GM18498 (cell line): ENCODE data around the gene MNT.

ENCODE experiments used
- ATAC-seq: cut with Tn5 transposase; IDR thresholded peaks from one replicate; pipeline ENCODE4 v1.9.1; 2021; ENCODE audit warnings: mild to moderate bottlenecking, moderate library complexity; ENCODE audit not compliant: unreplicated experiment

The MNT gene

GRCh38 chr17:2364763-2365116 lies 36.1 kb downstream of the MNT start:
- no peak for ATAC-seq

DNA sequence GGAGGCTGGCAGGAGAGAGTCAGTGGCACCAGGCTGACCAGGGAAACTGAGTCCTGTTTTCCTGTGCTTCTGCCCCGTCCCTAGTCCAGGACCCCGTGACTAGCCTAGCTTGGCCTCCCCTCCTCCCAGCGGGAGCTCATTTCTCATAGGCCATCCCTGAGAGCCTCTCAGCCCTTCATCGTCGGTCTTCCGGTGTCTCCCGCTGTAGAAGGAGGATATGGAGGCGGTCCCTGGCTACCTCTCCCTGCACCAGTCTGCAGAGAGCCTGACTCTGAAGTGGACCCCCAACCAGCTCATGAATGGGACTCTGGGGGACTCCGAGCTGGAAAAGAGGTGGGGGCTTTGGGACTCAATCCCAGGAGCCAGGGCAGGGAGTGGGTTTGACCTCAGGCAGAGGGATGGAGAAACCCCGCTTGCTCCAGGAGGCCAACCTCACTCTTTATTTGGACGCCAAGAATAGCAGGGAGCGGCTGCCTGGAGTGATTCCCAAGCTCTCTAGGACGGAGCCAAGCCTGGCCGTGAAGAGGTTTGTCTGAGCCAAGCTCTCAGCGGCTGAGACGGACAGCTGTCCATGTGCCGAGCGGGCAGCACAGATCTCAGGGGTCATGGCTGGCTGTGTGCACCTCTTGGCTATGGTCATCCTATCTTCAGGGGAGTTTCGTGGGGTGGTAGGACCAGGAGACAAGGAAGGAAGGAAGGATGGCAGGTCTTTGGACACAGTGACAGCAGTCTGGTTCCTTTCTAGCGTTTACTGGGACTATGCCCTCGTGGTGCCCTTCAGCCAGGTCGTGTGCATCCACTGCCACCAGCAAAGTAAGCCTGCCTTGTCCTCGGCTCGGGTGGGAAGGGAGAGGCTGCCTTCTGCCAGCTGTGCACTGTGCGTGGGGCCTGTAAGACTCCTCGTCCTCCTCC lies 36.8 kb downstream of the MNT start:
- no peak for ATAC-seq

- ATAC-seq: no peak
Observed at GRCh38 chr17:2363318-2363717, 37.5 kb downstream of the MNT start.

DNA sequence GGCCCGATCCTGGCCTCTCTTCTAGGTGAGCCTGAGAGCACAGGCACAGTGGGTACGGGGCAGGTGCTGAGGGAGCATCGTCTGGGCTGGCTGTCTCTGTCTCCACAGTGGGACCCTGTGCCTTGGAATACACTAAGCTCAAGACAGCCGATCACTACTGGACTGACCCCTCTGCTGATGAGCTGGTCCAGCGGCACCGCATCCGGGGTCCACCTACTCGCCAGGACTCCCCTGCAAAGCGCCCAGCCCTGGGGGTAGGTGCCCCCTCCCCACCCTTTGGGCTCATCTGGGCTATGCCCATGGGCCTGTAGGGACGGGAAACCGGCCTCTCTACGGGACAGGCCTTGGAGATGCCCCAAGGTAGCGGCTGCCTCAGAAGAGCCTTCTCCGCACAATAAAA lies 38.0 kb downstream of the MNT start:
- ATAC-seq: no peak

- no peak for ATAC-seq
Observed at GRCh38 chr17:2362416-2362815, 38.4 kb downstream of the MNT start.

DNA sequence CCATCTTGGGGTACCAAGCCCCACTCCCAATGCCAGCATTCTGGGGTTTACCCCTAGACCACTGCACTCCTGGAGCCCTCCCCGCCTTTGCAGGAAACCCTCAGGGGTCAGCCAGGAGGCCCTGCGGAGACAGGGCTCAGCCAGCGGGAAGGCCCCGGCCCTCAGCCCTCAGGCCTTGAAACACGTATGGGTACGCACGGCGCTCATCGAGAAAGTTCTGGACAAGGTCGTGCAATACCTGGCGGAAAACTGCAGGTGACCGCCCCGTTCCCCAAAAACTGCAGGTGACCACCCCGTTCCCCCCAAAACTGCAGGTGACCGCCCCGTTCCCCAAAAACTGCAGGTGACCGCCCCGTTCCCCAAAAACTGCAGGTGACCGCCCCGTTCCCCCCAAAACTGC lies 38.8 kb downstream of the MNT start:
- no peak for ATAC-seq

DNA sequence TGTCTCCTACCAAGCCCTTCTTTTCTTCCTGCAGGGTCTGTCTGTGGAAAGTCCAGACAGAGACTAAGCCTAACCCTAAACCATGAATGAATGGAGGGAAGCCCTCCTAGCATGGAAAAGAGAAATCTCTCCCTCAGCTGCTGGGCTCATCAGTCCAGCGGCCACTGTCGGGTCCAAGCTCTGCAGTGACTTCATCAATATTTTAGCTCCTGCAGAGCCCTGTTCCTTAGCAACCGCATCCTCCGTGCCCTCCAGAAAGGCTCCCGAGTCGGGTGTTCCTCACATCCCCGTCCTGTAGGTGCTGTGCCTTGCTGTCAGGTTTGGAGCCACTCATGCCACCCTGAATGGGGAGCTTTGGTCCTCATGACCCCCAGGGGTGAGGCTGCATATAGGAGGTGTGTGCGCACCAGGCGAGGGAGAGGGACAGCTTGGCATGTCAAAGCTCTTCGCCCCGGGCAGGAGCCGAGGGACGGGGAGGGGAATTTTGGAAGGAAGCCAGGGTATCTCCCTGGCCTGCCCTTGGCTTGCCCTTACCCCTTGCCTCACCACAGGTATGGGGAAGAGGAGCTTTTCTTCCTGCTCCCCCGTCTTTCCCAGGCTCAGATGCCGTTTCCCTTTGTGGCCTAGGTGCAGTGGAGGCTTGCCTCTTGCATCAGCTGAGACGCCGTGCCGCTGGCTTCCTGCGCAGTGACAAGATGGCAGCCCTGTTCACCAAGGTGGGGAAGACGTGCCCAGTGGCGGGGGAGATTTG lies 39.7 kb downstream of the MNT start:
- no peak for ATAC-seq

GRCh38 chr17:2357931-2358434 lies 42.9 kb downstream of the MNT start:
- no peak for ATAC-seq

- no peak for ATAC-seq
Observed at GRCh38 chr17:2357237-2357636, 43.6 kb downstream of the MNT start.

DNA sequence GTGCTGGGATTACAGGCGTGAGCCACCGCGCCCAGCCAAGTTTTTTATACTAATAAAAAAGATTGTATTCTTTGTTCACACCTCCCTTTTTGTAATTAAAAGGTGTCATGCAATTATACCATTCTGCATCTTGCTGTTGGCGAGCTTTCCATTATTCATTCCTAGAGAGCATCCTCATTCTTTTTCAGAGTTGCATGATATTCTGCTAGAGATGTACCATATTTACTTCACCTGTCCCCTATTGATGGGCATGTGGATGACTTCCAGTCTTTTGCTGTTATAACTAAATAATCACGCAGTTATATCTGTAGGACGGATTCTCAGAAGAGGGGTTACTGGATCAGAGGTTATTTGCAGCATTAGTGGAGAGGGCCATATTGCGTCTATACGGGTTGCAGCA lies 46.5 kb downstream of the MNT start:
- ATAC-seq: no peak

DNA sequence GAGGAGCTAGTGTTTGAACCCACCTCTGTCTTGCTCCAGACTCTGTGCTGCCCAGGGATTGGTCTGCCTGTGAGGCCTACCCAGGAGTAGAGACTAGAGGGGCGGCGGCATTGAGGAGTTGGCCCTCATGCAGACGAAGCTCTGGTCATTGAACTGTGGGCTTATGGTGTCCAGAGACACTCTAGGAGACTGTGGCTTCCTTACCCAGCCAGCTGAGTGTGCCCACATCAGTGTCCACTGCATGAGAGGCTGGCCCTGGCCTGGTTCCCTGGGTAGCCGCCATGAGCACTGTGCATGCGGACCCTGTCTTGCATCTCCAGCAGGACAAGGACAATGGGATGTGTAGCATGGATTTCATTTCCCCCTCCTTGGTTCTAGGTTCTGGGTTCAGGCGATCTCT lies 49.6 kb downstream of the MNT start:
- ATAC-seq: no peak

DNA sequence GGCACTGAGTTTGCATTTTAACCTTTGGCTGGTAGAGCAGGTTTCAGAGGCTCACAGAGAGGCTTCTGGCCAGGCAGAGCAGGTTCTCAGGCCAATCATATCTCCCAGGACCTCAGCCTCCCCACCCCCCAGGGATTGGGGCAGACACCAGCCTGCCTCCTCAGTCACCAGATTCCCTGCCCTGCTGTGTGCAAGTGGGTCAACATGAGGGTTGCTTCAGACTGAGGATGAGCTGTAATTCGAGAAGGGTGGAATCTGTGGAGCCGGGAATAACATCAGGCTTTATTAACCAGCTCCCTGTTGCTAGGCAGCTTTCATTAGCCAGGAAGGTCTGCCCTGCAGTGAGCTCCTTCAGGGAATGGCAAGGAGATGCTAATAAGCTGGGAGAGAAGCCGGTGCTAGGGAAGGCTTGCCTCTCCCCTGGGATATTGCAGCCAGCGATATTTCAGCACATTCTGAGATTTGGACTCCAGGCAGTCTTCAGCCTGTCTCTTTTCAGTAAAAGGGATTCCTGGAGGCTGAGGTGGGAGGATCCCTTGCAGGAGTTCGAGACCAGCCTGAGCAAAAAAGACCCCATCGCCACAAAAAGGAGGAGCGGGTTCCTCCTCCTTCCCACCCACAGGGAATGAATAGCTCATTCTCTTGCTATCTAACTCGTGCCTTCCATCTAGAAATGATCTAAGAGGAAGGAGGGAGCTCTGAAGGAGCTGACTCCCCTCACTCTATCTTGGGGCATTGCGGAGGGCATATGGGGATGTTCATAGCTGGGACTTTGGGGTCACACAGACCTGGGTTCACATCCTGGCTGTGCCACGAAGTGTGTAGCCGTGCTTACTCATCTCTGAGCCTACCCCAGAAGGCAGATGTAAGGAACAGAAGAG lies 52.8 kb downstream of the MNT start:
- ATAC-seq: no peak

GRCh38 chr17:2346475-2346874 lies 54.4 kb downstream of the MNT start:
- ATAC-seq: no peak

GRCh38 chr17:2344528-2344927 lies 56.3 kb downstream of the MNT start:
- no peak for ATAC-seq

DNA sequence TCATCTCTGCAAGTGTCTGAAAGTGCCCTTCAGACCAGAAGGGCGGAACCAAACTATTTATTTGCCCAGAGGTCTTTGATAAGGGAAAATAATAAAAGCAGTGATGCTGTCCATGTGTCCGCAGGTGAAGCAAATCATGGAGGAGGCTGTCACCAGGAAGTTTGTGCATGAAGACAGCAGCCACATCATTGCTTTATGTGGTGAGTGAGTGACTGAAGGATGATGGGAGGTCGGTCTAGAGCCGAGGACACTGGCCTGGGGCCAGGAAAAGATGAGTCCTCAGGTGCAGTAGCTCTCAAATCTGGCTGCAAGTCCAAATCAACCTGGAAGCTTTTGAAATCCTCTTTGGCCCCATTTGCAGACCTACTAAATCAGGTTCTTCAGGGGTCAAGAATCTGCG lies 57.4 kb downstream of the MNT start:
- no peak for ATAC-seq

DNA sequence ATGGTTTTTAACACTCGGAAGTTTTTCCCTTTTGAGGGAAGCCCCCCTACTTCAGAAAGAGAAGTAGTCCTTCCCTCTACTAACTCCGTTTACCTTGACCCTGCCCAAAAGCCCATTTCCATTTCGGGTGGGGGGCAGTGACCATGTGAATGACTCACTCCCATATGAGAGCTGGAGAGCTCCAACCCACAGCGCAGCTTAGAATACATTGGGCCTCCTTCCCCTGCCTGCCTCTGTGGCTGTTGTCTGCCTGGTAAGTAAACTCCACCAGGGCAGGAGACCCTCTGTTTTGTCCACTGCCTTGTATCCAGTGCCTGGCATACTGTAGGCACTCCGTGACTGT lies 62.6 kb downstream of the MNT start:
- ATAC-seq: no peak

DNA sequence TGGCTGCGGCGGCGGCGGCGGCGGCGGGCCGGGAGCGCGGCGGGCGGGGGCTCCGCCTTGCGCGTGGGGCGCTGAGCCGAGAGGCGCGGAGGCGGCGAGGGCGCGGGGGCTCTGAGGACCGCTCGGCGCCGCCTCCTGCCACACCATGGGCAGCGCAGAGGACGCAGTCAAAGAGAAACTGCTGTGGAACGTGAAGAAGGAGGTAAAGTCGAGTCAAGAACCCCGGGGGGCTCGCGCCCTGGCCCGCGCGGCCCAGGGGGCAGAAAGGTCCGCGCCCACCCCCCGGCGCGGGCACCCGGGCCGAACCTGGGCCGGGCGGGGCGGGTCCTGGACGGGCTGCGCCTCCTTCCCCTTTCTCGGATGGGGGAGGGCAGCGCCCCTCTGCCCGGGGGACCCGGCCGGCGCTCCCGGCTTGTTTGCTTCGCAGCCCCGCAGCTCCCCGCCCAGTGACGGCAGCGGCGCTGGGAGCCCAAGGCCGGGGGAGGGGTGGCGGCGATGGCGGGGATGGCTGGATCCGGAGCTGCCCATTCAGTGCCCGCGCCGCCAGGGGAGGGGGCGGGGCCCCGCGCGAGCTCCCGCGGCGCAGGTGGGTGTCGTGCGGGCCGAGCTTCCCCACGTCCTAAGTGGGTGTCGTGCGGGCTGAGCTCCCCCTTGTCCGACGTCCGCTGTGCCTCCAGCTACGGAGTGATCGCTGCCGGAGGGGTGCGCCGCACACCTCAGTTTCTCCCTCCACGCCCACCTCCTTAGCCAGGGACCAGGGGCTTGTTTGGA lies 63.1 kb downstream of the MNT start:
- peak; percentile 30 for ATAC-seq

- ATAC-seq: peak; percentile 36
Observed at GRCh38 chr17:2336852-2337543, 63.9 kb downstream of the MNT start, which contains the start of gene SGSM2. Gene SGSM2 (plus strand): TSS chr17:2337501. CDS start chr17:2337689, 188 bp downstream.

DNA sequence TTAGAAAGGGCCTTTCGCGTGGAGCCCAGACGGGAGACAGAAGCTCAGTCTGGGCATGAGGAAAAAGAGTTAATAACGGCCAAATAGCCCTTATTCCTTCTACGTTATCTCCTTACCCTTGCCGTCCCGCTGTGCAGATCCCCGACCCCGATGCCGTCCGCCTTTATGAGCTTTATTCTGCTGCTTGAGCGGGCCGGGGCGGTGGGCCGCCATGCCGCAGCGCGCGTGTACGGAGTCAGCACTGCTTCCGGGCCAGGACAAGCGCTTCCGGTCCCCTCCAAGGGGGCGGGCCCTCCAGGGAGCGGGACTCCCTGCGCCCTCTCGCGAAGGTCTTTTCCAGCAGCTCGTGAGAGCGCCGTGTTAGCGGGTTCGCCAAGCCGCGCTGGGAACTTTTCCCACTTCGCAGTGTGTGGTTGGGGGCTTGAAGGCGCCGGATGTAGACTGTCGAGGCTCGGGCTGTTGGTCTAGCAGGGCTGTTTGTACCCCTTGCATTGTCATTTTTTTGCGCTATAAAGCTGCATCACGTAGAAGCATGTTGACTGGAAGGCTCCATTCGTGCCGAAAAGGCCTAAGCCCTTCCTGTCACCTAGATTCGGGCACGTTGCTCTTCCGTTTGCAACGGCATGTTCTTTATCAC lies 64.5 kb downstream of the MNT start, which contains the start of gene TSR1:
Gene TSR1 (minus strand): TSS at position 243 of the 637 bp plus-strand sequence. CDS start 30 bp downstream, at position 213.
- peak; percentile 79 for ATAC-seq
